Erythroblast (primary cell): ENCODE measurements around the gene SFMBT2.

Experiments
- GATA1 ChIP-seq: IDR thresholded peaks from 2 replicates; pipeline ENCODE4 v1.6.1; 2011; ENCODE audit warnings: low read depth, mild to moderate bottlenecking, control low read depth, low read length, moderate library complexity
- POLR2A ChIP-seq: IDR thresholded peaks from 2 replicates; pipeline ENCODE4 v1.6.1; 2011; ENCODE audit warnings: mild to moderate bottlenecking, low read length

- no peak for TF ChIP-seq POLR2A
- TF ChIP-seq GATA1, result no peak
Measured at GRCh38 chr10:7243139-7243538, 167.7 kb downstream of the SFMBT2 start.
